Colonic mucosa (tissue), 4 donors: Measurements from ENCODE around the gene AGBL4. TPM values are rescaled to one million over a fixed set of nuclear protein-coding genes. Genes with fewer than 3 reads are reported as not detected.

Source experiments
- DNase-seq: peaks from one replicate; pipeline ENCODE4 v3.0.0-alpha.2; 2020
- H3K27ac ChIP-seq: fragments of 200-600 bp; one replicate; pipeline ENCODE4 v1.8.0; 2021
- H3K27me3 ChIP-seq: fragments of 200-600 bp; one replicate; pipeline ENCODE4 v1.8.0; 2021
- H3K36me3 ChIP-seq: fragments of 200-600 bp; one replicate; pipeline ENCODE4 v1.8.0; 2021
- H3K4me1 ChIP-seq: fragments of 200-600 bp; one replicate; pipeline ENCODE4 v1.8.0; 2021; ENCODE audit warnings: mild to moderate bottlenecking
- H3K4me3 ChIP-seq: fragments of 200-600 bp; one replicate; pipeline ENCODE4 v1.8.0; 2021
- H3K9ac ChIP-seq, 2 donors: one replicate each; pipeline ENCODE4 v1.7.0; 2013; ENCODE audit warnings: control low read depth in 2 of 2, low read depth in 2 of 2, low read length in 2 of 2
- H3K9me3 ChIP-seq: fragments of 200-600 bp; one replicate; pipeline ENCODE4 v1.8.0; 2021
- CTCF ChIP-seq: fragments of 200-600 bp; IDR thresholded peaks from one replicate; pipeline ENCODE4 v1.8.0; 2022; ENCODE audit warnings: antibody characterized with exemption, mild to moderate bottlenecking
- intact Hi-C: fragments of 100-400 bp; cut with DNase I; formaldehyde crosslinking; loops from one replicate; pipeline ENCODE4 v1.14.1; 2022
- total RNA-seq, 2 donors: library from RNA; stranded (reverse); fragmentation: NEBNext Ultra II Directional in 1 of 2; extraction: Animal tissue kit (Norgen Biotek cat#: 25700) in 1 of 2; gene quantifications; one replicate each; pipeline ENCODE4 v1.2.1, GENCODE V29; 2021
- donor health status: healthy.
- donor health status: DM: no; HTN: no; CAD: no.
- donor health status: DM: no; HTN: no; CAD: no.

AGBL4 gene
- total RNA-seq, 2 donors from 2014 or later, result 0.24 to 0.30 TPM

DNA sequence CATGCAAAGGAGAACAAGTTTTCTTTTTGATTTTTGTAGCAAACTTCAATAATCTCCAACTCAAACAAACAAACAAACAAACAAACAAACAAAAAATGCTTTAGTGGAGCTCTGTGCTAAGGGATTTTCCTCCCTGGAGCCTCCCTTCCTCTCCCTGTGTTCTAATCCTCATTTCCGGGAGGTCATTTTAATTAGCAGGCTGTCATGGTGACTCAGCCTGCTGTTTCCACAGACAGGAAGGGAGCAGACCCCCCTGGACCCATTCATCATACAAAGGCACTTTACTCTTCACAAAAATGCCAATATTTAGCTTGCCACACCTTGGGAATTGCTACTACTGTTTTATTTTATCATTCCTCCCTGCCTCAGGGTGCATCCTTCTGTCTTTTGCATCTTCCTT is 1490.8 kb downstream of the AGBL4 start:
- intact Hi-C loops, result no loop called here
- Histone ChIP-seq H3K27me3 (no peaks in the 10 kb centered on the region), H3K36me3 (no peaks in the 10 kb centered on the region), H3K27ac (no peak overlapping the region), H3K9me3 (no peaks in the 10 kb centered on the region), H3K4me3 (no peak overlapping the region), H3K9ac (no peak overlapping the region), H3K4me1 (no peaks in the 10 kb centered on the region)
- no peak for TF ChIP-seq CTCF
- DNase-seq, result no peak

DNA sequence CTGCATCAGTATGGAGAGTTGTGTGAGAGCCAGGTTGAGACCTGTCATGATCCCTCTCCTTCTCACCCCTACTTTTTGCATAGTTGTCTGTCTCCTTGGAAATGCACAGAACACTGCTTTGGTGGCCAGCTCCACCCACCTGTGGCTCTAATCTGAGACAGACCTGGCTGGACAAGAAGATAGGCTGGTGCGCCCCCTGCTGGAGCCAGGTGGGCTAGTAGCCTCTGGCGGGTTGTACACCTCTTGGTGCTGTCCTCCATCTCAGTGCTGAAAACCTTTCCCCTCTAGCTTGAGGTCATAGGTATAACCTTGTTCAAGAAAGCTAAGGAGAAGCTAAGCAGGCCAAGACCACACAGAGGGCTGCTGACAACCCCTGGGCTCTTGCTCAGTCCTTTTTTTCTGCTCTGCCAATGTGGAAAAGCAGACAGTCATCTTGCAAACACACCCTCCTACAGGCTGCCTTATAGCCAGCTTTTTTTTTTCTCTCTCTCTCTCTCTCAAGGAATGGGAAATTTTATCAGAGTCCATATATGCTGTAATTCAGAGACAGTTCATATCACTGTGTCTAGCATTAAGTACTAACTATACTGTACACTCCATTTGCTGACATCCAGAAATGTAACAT is 1492.9 kb downstream of the AGBL4 start:
- intact Hi-C loops, result no loop called here
- H3K4me1 ChIP-seq, result no peaks in the 10 kb centered on the region
- H3K27me3 ChIP-seq, result no peaks in the 10 kb centered on the region
- TF ChIP-seq CTCF, result peak; percentile 51
- no peaks in the 10 kb centered on the region for H3K36me3 ChIP-seq
- H3K4me3 ChIP-seq, result no peak overlapping the region
- H3K27ac ChIP-seq, result no peak overlapping the region
- DNase-seq, result peak; percentile 85
- no peaks in the 10 kb centered on the region for H3K9me3 ChIP-seq
- H3K9ac ChIP-seq, result no peak overlapping the region

DNA sequence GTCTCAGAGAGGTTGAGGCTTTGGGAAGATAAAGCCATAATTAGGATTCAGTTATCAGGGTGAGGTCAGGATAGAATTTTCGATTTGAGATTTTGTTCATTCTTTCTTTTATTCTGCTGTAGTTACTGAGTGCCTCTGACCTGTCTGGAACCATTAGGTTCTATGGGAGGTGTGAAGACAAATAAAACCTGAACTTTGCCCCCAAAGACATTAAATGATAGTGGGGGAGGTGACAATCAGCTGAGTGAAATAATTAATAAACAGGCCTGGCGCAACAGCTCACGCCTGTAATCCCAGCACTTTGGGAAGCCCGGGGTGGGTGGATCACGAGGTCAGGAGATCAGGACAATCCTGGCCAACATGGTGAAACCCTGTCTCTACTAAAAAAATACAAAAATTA is 1496.7 kb downstream of the AGBL4 start:
- no peaks in the 10 kb centered on the region for H3K4me1 ChIP-seq
- no peak for TF ChIP-seq CTCF
- no peak for DNase-seq
- no peak overlapping the region for H3K9ac ChIP-seq
- H3K4me3 ChIP-seq, result no peak overlapping the region
- intact Hi-C loops, result no loop called here
- H3K36me3 ChIP-seq, result no peaks in the 10 kb centered on the region
- H3K9me3 ChIP-seq, result no peaks in the 10 kb centered on the region
- H3K27ac ChIP-seq, result no peak overlapping the region
- no peaks in the 10 kb centered on the region for H3K27me3 ChIP-seq

GRCh38 chr1:48526008-48526710 is 1497.6 kb downstream of the AGBL4 start:
- TF ChIP-seq CTCF, result no peak
- Histone ChIP-seq H3K4me1 (no peaks in the 10 kb centered on the region), H3K27ac (no peak overlapping the region), H3K4me3 (no peak overlapping the region), H3K9ac (no peak overlapping the region), H3K9me3 (no peaks in the 10 kb centered on the region), H3K36me3 (no peaks in the 10 kb centered on the region), H3K27me3 (no peaks in the 10 kb centered on the region)
- intact Hi-C loops, result no loop called here
- DNase-seq, result peak; percentile 30

DNA sequence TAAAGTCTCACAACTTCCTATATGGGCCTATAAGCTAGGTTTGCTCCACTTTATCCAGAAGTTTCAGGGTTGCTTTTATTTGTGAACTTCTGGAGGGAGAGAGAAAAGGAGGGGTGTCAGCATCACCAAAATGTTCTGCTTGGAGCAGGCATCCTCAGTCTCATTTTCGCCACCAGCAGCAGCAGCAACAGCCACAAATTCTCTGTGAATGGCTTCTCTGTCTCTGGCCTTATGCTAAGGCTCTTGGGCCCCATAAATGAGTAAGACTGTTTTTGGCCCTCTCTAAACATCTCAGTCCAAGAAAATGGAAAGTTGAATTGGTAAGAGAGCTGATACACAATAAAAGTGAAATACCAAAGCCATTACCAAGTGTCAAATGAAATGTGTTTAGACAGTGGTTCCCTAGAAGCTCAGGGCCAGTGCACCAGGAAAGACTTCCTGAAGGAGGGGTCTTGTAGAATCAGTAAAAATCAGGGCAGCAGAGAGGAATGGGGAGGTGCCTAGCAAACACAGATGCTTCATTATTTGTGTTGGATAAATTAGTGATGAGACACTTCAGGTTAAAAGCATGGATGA is 1498.8 kb downstream of the AGBL4 start:
- Histone ChIP-seq H3K4me3 (no peak overlapping the region), H3K36me3 (no peaks in the 10 kb centered on the region), H3K9me3 (no peaks in the 10 kb centered on the region), H3K27me3 (no peaks in the 10 kb centered on the region), H3K4me1 (no peaks in the 10 kb centered on the region), H3K9ac (no peak overlapping the region), H3K27ac (no peak overlapping the region)
- no peak for DNase-seq
- no peak for TF ChIP-seq CTCF
- intact Hi-C loops, result no loop called here
